ENCODE measurements around the gene TAGLN2. TPM values are rescaled to one million over a fixed set of nuclear protein-coding genes. Genes with fewer than 3 reads are reported as not detected.

TAGLN2 gene
- total RNA-seq, 2 donors from 2014 or later, result 97.1 to 386 TPM

GRCh38 chr1:159935719-159936272 lies 10.5 kb upstream of the TAGLN2 start:
- no peak for DNase-seq (ENCODE audit: low spot score)
- Histone ChIP-seq H3K4me1 (replicated peaks) (no peaks in the 10 kb centered on the region), H3K27ac (no peak overlapping the region), H3K4me3 (no peak overlapping the region), H3K27me3 (replicated peaks; ENCODE audit: insufficient read depth) (no peaks in the 10 kb centered on the region), H3K9me3 (no peaks in the 10 kb centered on the region), H3K36me3 (no peaks in the 10 kb centered on the region)
- WGBS, result 62% methylated on average over 4 of the region's 4 CpGs
- TF ChIP-seq POLR2A (IDR thresholded peaks at IDR 0.05) (no peak), POLR2AphosphoS5 (IDR thresholded peaks at IDR 0.05) (no peak)
- TF ChIP-seq, protein P1, sequence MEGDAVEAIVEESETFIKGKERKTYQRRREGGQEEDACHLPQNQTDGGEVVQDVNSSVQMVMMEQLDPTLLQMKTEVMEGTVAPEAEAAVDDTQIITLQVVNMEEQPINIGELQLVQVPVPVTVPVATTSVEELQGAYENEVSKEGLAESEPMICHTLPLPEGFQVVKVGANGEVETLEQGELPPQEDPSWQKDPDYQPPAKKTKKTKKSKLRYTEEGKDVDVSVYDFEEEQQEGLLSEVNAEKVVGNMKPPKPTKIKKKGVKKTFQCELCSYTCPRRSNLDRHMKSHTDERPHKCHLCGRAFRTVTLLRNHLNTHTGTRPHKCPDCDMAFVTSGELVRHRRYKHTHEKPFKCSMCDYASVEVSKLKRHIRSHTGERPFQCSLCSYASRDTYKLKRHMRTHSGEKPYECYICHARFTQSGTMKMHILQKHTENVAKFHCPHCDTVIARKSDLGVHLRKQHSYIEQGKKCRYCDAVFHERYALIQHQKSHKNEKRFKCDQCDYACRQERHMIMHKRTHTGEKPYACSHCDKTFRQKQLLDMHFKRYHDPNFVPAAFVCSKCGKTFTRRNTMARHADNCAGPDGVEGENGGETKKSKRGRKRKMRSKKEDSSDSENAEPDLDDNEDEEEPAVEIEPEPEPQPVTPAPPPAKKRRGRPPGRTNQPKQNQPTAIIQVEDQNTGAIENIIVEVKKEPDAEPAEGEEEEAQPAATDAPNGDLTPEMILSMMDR (IDR thresholded peaks at IDR 0.05), result no peak
- intact Hi-C loops (cut with DNase I), result loop anchor here (1.0 kb wide), 1 partner anchor 72 kb away; no protein-coding TSS in a partner anchor

GRCh38 chr1:159935305-159935704 lies 10.0 kb upstream of the TAGLN2 start:
- H3K36me3 ChIP-seq, result no peaks in the 10 kb centered on the region
- no peaks in the 10 kb centered on the region for H3K9me3 ChIP-seq
- no peak for DNase-seq (ENCODE audit: low spot score)
- H3K27me3 ChIP-seq (replicated peaks; ENCODE audit: insufficient read depth), result no peaks in the 10 kb centered on the region
- no peaks in the 10 kb centered on the region for H3K4me1 ChIP-seq (replicated peaks)
- H3K27ac ChIP-seq, result no peak overlapping the region
- H3K4me3 ChIP-seq, result no peak overlapping the region
- TF ChIP-seq POLR2AphosphoS5 (IDR thresholded peaks at IDR 0.05), result no peak
- 89% methylated on average over 11 of the region's 11 CpGs for WGBS
- intact Hi-C loops (cut with DNase I), result no loop called here

GRCh38 chr1:159934136-159935039 lies 9.1 kb upstream of the TAGLN2 start:
- 85% methylated on average over 14 of the region's 14 CpGs for WGBS
- Histone ChIP-seq H3K4me1 (replicated peaks) (no peaks in the 10 kb centered on the region), H3K27ac (no peak overlapping the region), H3K4me3 (no peak overlapping the region), H3K9me3 (no peaks in the 10 kb centered on the region), H3K36me3 (no peaks in the 10 kb centered on the region), H3K27me3 (replicated peaks; ENCODE audit: insufficient read depth) (no peaks in the 10 kb centered on the region)
- TF ChIP-seq POLR2AphosphoS5 (IDR thresholded peaks at IDR 0.05), result no peak
- TF ChIP-seq POLR2A (IDR thresholded peaks at IDR 0.05), result no peak
- TF ChIP-seq, protein P1 (IDR thresholded peaks at IDR 0.05), result no peak
- intact Hi-C loops (cut with DNase I), result no loop called here
- no peak for DNase-seq (ENCODE audit: low spot score)

- Histone ChIP-seq H3K4me3 (no peak overlapping the region), H3K9me3 (no peaks in the 10 kb centered on the region), H3K4me1 (replicated peaks) (no peaks in the 10 kb centered on the region), H3K27me3 (replicated peaks; ENCODE audit: insufficient read depth) (no peaks in the 10 kb centered on the region), H3K36me3 (no peaks in the 10 kb centered on the region), H3K27ac (peak overlapping the region in 1 of 2 donors; percentile 18)
- TF ChIP-seq, protein P1 (IDR thresholded peaks at IDR 0.05), result no peak
- TF ChIP-seq POLR2AphosphoS5 (IDR thresholded peaks at IDR 0.05), result peak; percentile 85
- DNase-seq (ENCODE audit: low spot score), result peak; percentile 64
- intact Hi-C loops (cut with DNase I), result no loop called here
- WGBS, result 51% methylated on average over 4 of the region's 4 CpGs
Observed at GRCh38 chr1:159933347-159933746, 8.0 kb upstream of the TAGLN2 start.

- intact Hi-C loops (cut with DNase I), result no loop called here
- Histone ChIP-seq H3K9me3 (no peaks in the 10 kb centered on the region), H3K4me3 (no peak overlapping the region), H3K27me3 (replicated peaks; ENCODE audit: insufficient read depth) (no peaks in the 10 kb centered on the region), H3K36me3 (no peaks in the 10 kb centered on the region), H3K27ac (peak overlapping the region in 1 of 2 donors; percentile 15), H3K4me1 (replicated peaks) (no peaks in the 10 kb centered on the region)
- TF ChIP-seq, protein P1 (IDR thresholded peaks at IDR 0.05), result no peak
- no peak for TF ChIP-seq POLR2AphosphoS5 (IDR thresholded peaks at IDR 0.05)
- no peak for TF ChIP-seq POLR2A (IDR thresholded peaks at IDR 0.05)
- 56% methylated on average over 16 of the region's 16 CpGs for WGBS
- no peak for DNase-seq (ENCODE audit: low spot score)
Observed at GRCh38 chr1:159932296-159933285, 7.3 kb upstream of the TAGLN2 start.

Measured in prostate gland (tissue), 2 donors.